ENCODE data around the gene PTPRT. TPM values are rescaled to one million over a fixed set of nuclear protein-coding genes. Genes with fewer than 3 reads are reported as not detected.
"Not testable (repeated sequence)": the region's sequence is repeated elsewhere in the genome, so short reads cannot be mapped to it uniquely, and the experiment has no call there.

PTPRT gene
- total RNA-seq, 2 donors from 2014 or later: 0.11 to 0.35 TPM

DNA sequence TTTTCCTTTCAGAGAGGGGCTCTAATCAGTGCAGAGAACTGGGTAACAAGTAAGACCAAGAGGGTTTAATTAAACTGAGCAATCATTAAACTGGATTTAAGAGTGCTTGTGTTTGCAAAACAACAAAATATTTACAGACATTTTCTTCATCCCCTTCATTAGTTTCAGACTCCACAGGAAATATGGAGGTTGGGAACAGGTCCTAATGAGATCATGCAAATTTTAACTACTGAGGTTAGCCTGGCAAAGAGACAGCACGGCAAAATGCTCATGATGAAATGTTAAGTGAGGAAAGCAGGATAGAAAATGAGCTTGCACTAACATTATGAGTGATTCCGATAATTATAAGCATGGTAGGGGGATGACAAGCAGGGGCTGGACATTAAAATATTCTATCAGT lies 268.9 kb downstream of the PTPRT start:
- Histone ChIP-seq H3K27ac (no peak overlapping the region), H3K4me1 (no peaks in the 10 kb centered on the region), H3K9me3 (no peaks in the 10 kb centered on the region), H3K36me3 (no peaks in the 10 kb centered on the region), H3K4me3 (no peak overlapping the region), H3K27me3 (no peaks in the 10 kb centered on the region)
- no peak for DNase-seq (ENCODE audit: low spot score)
- TF ChIP-seq, protein P1, sequence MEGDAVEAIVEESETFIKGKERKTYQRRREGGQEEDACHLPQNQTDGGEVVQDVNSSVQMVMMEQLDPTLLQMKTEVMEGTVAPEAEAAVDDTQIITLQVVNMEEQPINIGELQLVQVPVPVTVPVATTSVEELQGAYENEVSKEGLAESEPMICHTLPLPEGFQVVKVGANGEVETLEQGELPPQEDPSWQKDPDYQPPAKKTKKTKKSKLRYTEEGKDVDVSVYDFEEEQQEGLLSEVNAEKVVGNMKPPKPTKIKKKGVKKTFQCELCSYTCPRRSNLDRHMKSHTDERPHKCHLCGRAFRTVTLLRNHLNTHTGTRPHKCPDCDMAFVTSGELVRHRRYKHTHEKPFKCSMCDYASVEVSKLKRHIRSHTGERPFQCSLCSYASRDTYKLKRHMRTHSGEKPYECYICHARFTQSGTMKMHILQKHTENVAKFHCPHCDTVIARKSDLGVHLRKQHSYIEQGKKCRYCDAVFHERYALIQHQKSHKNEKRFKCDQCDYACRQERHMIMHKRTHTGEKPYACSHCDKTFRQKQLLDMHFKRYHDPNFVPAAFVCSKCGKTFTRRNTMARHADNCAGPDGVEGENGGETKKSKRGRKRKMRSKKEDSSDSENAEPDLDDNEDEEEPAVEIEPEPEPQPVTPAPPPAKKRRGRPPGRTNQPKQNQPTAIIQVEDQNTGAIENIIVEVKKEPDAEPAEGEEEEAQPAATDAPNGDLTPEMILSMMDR (IDR thresholded peaks at IDR 0.05): no peak

DNA sequence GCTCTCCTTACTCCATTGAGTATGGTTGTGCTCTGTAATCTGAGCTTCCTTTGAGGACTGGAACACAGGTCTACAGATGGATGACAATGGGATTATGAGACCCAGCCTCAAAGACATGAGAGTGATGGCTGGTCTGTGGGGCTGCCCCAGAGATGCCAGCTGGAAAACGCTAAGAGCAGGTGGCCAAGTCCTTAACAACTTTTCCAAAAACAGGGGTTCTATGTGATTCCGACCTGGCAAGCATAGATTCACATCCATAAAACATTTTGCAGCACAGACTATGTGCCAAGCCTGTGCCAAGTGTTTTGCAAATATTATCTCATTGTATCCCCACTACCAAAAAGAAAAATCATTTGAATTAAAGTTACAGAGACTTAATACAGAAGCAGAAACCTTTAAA lies 270.4 kb downstream of the PTPRT start:
- H3K27ac ChIP-seq: no peak overlapping the region
- H3K4me1 ChIP-seq: no peaks in the 10 kb centered on the region
- no peaks in the 10 kb centered on the region for H3K27me3 ChIP-seq
- no peaks in the 10 kb centered on the region for H3K9me3 ChIP-seq
- H3K4me3 ChIP-seq: no peak overlapping the region
- TF ChIP-seq, protein P1 (IDR thresholded peaks at IDR 0.05): no peak
- H3K36me3 ChIP-seq: no peaks in the 10 kb centered on the region
- no peak for DNase-seq (ENCODE audit: low spot score)

DNA sequence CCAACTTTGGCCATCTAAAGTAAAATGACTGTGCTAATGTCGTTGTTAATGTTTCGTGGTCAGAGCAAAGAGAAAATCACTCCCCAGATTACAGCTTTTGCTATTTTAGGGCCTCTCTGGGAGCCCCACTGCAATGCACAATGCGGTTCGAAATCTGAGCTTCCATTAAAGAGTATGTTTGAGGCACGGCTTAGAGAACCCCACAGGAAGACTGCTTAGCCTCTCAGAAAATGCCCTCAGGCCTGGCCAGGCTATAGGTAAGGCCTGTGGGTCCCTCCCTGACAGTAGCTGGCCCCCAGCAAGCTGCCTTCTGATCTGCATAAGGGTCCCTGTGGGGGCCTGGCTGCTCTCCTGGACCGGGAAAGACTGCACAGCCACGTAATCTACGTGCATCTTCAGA lies 274.6 kb downstream of the PTPRT start:
- Histone ChIP-seq H3K36me3 (no peaks in the 10 kb centered on the region), H3K4me1 (no peaks in the 10 kb centered on the region), H3K27me3 (no peaks in the 10 kb centered on the region), H3K4me3 (no peak overlapping the region), H3K27ac (no peak overlapping the region), H3K9me3 (no peaks in the 10 kb centered on the region)
- TF ChIP-seq, protein P1 (IDR thresholded peaks at IDR 0.05): no peak
- no peak for DNase-seq (ENCODE audit: low spot score)

DNA sequence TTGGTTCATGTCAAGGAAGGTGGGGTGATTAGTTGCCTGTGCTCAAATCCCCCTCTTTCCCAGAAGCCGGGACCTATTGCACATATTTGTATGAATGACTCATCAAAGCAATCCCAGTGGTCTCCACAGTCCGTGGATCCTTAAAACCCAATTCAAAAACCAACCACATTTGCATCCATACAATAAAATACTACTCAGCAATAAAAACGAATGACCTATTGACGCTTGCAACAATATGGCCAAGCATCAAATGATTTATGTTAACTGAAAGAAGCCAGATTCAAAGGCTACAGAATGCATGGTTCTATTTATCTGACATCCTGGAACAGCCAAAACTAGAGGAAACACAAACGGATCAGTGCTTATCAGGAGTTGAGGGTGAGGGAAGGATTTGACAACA lies 275.4 kb downstream of the PTPRT start:
- Histone ChIP-seq H3K27me3 (no peaks in the 10 kb centered on the region), H3K27ac (no peak overlapping the region), H3K9me3 (no peaks in the 10 kb centered on the region), H3K4me3 (no peak overlapping the region), H3K4me1 (no peaks in the 10 kb centered on the region), H3K36me3 (no peaks in the 10 kb centered on the region)
- DNase-seq (ENCODE audit: low spot score): no peak
- TF ChIP-seq, protein P1 (IDR thresholded peaks at IDR 0.05): no peak

DNA sequence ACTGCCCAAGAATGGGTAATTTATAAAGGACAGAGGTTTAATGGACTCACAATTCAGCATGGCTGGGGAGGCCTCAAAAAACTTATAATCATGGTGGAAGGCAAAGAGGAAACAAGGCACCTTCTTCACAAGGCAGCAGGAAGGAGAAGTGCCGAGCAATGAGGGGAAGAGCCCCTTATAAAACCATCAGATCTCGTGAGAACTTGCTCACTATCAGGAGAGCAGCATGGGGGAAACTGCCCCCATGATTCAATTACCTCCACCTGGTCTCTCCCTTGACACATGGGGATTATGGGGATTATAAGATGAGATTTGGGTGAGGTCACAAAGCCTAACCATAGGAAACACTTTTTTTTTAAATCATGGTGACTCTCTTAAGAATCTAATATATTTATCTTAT lies 278.9 kb downstream of the PTPRT start:
- H3K36me3 ChIP-seq; H3K4me1 ChIP-seq; H3K27me3 ChIP-seq; H3K27ac ChIP-seq; DNase-seq (ENCODE audit: low spot score); H3K9me3 ChIP-seq; H3K4me3 ChIP-seq: not testable (repeated sequence)

DNA sequence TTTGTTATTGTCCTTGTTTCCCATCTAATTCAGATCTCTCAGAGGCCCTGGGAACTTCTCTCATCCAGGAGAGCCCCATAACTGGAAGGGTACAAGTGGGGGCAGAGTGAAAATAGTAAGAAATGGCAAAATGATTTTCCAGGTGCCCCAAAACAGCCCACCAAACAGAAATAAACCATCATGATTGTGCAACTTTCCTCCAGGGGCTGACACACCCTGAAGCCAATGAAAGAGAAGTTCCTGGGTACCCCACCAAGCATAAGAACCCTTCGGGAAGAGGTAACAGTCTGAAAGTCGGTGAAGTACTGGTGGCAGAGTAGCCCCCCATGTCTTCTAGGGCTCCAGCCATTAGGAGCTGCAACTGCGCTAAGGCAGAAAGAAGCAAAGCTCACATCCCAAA lies 282.0 kb downstream of the PTPRT start:
- Histone ChIP-seq H3K36me3 (no peaks in the 10 kb centered on the region), H3K9me3 (no peaks in the 10 kb centered on the region), H3K27ac (no peak overlapping the region), H3K4me3 (no peak overlapping the region), H3K27me3 (no peaks in the 10 kb centered on the region), H3K4me1 (no peaks in the 10 kb centered on the region)
- TF ChIP-seq, protein P1 (IDR thresholded peaks at IDR 0.05): no peak
- DNase-seq (ENCODE audit: low spot score): no peak
